ENCODE data around the gene C2orf66.

C2orf66 gene

GRCh38 chr2:196840171-196840570 lies 31.0 kb upstream of the C2orf66 start:
- H3K4me3 ChIP-seq (ENCODE audit: low read depth, low read length) = no peak overlapping the region
- TF ChIP-seq CTCF (IDR thresholded peaks at IDR 0.05; ENCODE audit: low read depth, low read length) = no peak

GRCh38 chr2:196839574-196839973 lies 30.4 kb upstream of the C2orf66 start:
- no peak overlapping the region for H3K4me3 ChIP-seq (ENCODE audit: low read depth, low read length)
- no peak for TF ChIP-seq CTCF (IDR thresholded peaks at IDR 0.05; ENCODE audit: low read depth, low read length)

DNA sequence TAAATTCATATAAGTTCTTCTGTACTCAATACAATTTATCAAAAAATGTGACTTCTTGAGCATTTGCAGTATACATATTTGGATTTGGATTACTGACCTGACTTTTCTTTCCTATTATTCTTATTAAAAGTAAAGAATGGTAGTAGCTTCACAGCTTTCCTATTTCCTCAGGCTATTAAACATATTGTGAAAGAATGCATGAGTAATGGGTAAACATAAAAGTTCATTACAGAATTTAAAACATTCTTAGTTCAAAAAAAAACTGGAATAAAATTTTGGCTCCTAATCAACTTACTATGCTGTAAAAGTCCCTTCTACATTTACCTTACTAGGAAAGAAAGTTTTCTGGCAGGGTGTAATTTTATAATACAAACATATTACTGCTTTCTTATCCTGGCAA lies 27.3 kb upstream of the C2orf66 start:
- no peak overlapping the region for H3K4me3 ChIP-seq (ENCODE audit: low read depth, low read length)
- no peak for TF ChIP-seq CTCF (IDR thresholded peaks at IDR 0.05; ENCODE audit: low read depth, low read length)

DNA sequence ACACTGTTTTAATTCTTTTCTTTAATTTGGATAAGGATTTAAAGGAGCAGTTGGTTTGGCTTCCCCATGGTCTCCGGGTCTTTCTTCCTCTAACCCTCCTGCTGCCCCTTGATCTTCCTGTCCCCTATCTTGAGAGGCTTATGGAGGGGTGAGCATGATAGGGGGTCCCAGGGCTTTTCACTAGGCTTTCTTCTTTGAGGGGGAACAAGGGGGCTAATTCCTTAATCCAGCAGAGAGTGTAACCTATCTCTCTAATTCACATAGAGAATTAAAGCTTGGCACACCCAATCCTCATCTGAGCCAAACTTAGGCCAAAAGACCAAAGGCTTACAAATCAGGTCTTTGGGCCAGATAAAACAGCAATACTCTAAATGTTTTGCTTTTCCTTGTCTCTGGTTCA lies 21.5 kb upstream of the C2orf66 start:
- no peak overlapping the region for H3K4me3 ChIP-seq (ENCODE audit: low read depth, low read length)
- no peak for TF ChIP-seq CTCF (IDR thresholded peaks at IDR 0.05; ENCODE audit: low read depth, low read length)

DNA sequence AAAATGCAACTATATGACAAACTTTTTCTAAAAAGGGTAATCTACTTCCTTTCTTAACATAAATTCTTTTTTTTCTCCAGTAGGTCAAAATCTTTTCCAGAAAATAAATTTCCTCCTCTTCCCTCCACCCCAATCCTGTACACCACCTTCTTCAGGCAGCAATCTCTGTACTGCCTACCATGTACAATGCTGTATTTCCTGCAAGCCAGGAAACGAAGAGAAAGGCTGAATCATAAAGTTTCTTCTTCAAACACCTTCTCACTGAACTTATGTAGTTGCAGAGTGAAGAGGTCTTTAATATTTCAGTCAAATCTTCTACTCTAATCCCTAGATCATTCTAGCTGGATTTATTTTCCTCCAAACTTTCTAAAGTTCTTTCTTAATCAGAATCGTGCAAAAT lies 18.2 kb upstream of the C2orf66 start:
- no peak for TF ChIP-seq CTCF (IDR thresholded peaks at IDR 0.05; ENCODE audit: low read depth, low read length)
- no peak overlapping the region for H3K4me3 ChIP-seq (ENCODE audit: low read depth, low read length)

- no peak for TF ChIP-seq CTCF (IDR thresholded peaks at IDR 0.05; ENCODE audit: low read depth, low read length)
- H3K4me3 ChIP-seq (ENCODE audit: low read depth, low read length) = no peak overlapping the region
Measured at GRCh38 chr2:196823750-196824522, 14.8 kb upstream of the C2orf66 start.

GRCh38 chr2:196821195-196821594 lies 12.0 kb upstream of the C2orf66 start:
- no peak for TF ChIP-seq CTCF (IDR thresholded peaks at IDR 0.05; ENCODE audit: low read depth, low read length)
- no peak overlapping the region for H3K4me3 ChIP-seq (ENCODE audit: low read depth, low read length)
